Parathyroid adenoma (tissue), 2 donors: ENCODE results near the gene SERPINA4.

Experiments
- H2AFZ ChIP-seq: fragments of 300-600 bp; sonication (generic); one replicate; pipeline ENCODE4 v1.7.0; 2017; ENCODE audit warnings: antibody characterized with exemption, mild to moderate bottlenecking
- H3K27ac ChIP-seq: fragments of 300-600 bp; sonication (generic); one replicate; pipeline ENCODE4 v1.7.0; 2017
- H3K27me3 ChIP-seq: fragments of 300-600 bp; sonication (generic); one replicate; pipeline ENCODE4 v1.7.0; 2017; ENCODE audit warnings: low read length; ENCODE audit not compliant: control insufficient read depth, insufficient read depth
- H3K36me3 ChIP-seq: fragments of 300-600 bp; sonication (generic); one replicate; pipeline ENCODE4 v1.7.0; 2017; ENCODE audit warnings: low read length; ENCODE audit not compliant: control insufficient read depth, insufficient read depth
- H3K4me1 ChIP-seq: fragments of 300-600 bp; sonication (generic); one replicate; pipeline ENCODE4 v1.7.0; 2017; ENCODE audit warnings: control low read depth
- H3K4me2 ChIP-seq: fragments of 300-600 bp; sonication (generic); one replicate; pipeline ENCODE4 v1.7.0; 2017; ENCODE audit warnings: low read length
- H3K4me3 ChIP-seq: fragments of 300-600 bp; sonication (generic); one replicate; pipeline ENCODE4 v1.7.0; 2017; ENCODE audit warnings: low read depth, low read length
- H3K79me2 ChIP-seq: fragments of 300-600 bp; sonication (generic); one replicate; pipeline ENCODE4 v1.7.0; 2017; ENCODE audit warnings: control low read depth
- H3K9ac ChIP-seq: fragments of 300-600 bp; sonication (generic); one replicate; pipeline ENCODE4 v1.7.0; 2017; ENCODE audit warnings: mild to moderate bottlenecking
- H3K9me3 ChIP-seq: fragments of 300-600 bp; sonication (generic); one replicate; pipeline ENCODE4 v1.7.0; 2017; ENCODE audit warnings: low read length; ENCODE audit not compliant: control insufficient read depth
- TF ChIP-seq, protein P1 (sequence below): fragments of 300-600 bp; sonication (generic); IDR thresholded peaks from one replicate; pipeline ENCODE4 v1.7.0; 2017; ENCODE audit warnings: antibody characterized with exemption, mild to moderate bottlenecking
- donor health status: primary hyperparathyroidism.

Gene SERPINA4

DNA sequence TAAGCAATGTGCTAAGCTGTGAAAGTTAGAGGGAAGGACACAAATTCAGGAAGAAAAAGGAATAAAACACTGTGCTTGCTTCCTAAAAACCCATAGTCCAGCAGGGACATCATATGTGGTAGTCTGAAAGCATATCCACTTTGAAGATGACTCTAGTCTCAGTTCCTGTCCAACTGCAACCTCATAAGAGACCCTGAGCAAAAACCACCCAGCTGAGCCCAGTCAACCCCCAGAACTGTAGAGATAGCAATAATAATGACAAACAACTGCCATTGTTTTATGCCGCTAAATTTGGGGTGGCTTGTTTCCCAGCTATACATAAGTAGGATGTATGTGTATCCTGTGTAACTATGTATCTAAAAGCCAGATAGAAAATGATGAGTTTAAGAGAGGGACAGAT is 3.9 kb upstream of the SERPINA4 start:
- no peaks in the 10 kb centered on the region for H3K36me3 ChIP-seq
- H3K4me2 ChIP-seq = no peak overlapping the region
- H3K4me1 ChIP-seq = no peaks in the 10 kb centered on the region
- H3K9me3 ChIP-seq = no peaks in the 10 kb centered on the region
- H3K4me3 ChIP-seq = no peak overlapping the region
- no peak overlapping the region for H2AFZ ChIP-seq
- no peak overlapping the region for H3K27ac ChIP-seq
- no peaks in the 10 kb centered on the region for H3K27me3 ChIP-seq
- TF ChIP-seq, protein P1, sequence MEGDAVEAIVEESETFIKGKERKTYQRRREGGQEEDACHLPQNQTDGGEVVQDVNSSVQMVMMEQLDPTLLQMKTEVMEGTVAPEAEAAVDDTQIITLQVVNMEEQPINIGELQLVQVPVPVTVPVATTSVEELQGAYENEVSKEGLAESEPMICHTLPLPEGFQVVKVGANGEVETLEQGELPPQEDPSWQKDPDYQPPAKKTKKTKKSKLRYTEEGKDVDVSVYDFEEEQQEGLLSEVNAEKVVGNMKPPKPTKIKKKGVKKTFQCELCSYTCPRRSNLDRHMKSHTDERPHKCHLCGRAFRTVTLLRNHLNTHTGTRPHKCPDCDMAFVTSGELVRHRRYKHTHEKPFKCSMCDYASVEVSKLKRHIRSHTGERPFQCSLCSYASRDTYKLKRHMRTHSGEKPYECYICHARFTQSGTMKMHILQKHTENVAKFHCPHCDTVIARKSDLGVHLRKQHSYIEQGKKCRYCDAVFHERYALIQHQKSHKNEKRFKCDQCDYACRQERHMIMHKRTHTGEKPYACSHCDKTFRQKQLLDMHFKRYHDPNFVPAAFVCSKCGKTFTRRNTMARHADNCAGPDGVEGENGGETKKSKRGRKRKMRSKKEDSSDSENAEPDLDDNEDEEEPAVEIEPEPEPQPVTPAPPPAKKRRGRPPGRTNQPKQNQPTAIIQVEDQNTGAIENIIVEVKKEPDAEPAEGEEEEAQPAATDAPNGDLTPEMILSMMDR = no peak
- no peak overlapping the region for H3K9ac ChIP-seq
- H3K79me2 ChIP-seq = no peaks in the 10 kb centered on the region

DNA sequence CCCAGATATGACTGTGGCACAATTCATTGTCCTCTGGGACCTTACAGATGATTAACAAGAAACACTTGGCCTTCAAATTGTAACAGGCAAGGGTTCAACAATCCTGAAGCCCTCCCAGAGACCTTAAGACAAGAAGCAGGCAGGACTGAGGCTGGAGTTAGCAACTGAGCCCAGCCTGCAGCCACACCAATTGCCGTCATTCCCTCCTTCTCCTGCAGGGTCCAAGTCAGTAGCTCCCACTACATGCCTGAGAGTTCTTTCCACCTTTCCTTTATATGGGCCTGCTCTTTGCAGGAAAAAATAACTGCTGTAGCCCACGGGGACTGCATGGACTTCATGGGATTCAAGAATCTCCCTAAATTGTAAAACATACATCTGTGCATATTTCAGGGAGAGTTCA is 2.4 kb upstream of the SERPINA4 start:
- no peak overlapping the region for H3K9ac ChIP-seq
- H3K36me3 ChIP-seq = no peaks in the 10 kb centered on the region
- H3K79me2 ChIP-seq = no peaks in the 10 kb centered on the region
- H3K4me3 ChIP-seq = no peak overlapping the region
- H2AFZ ChIP-seq = no peak overlapping the region
- no peaks in the 10 kb centered on the region for H3K9me3 ChIP-seq
- no peaks in the 10 kb centered on the region for H3K27me3 ChIP-seq
- H3K27ac ChIP-seq = no peak overlapping the region
- TF ChIP-seq, protein P1 = no peak
- no peaks in the 10 kb centered on the region for H3K4me1 ChIP-seq
- no peak overlapping the region for H3K4me2 ChIP-seq

DNA sequence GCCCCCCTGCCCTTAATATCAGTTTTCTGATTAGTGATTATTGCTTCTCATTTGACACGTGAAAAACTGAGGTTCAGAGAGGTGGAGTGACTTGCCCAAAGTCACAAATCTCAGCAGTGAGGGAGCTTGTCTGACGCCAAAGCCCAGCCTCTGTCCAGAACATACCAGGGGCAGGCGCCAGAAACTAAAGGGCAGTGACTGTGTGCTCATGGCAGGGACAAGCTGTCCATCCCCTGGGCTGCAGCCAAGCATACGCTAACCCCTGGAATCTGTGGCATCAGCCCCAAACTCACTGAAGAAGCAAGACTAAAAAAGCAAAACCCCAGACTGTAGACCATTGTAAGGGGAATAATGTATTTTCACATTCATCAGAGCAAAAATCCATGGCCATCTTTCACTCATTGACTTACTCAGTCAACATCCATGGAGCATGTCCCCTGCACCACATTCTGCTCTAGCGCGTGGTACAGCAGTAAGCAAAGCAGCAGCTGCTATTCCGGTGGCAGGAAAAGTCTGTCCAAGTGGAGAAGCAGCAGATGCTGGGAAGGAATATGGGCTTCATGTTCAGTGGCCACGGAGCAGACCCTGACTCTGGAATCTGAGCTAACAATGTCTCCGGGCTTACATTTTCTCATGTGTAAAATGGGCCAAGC is 1.5 kb upstream of the SERPINA4 start:
- H3K27me3 ChIP-seq = no peaks in the 10 kb centered on the region
- no peaks in the 10 kb centered on the region for H3K4me1 ChIP-seq
- no peak overlapping the region for H3K4me2 ChIP-seq
- TF ChIP-seq, protein P1 = no peak
- H2AFZ ChIP-seq = no peak overlapping the region
- H3K27ac ChIP-seq = no peak overlapping the region
- no peak overlapping the region for H3K9ac ChIP-seq
- no peaks in the 10 kb centered on the region for H3K9me3 ChIP-seq
- no peaks in the 10 kb centered on the region for H3K36me3 ChIP-seq
- no peaks in the 10 kb centered on the region for H3K79me2 ChIP-seq
- H3K4me3 ChIP-seq = no peak overlapping the region

DNA sequence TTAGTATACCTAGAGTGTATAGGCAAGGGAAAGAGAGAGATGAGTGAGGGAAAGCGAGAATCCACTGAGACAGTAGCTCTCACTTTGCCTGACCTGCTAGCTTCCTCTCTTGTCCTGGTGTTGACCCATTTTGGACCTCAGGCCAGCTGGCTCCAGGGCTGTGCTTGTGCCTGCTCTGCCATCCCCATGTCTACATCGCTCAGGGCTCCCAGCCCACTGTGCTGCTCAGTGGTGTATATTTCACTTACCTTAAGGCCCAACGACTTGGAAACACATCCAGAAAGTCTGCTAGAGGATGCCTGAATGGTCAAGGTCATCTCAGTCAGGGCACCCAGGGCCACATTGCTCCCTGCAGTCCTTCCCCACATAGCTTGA is 964 bp upstream of the SERPINA4 start:
- no peak overlapping the region for H3K9ac ChIP-seq
- no peak overlapping the region for H2AFZ ChIP-seq
- H3K27ac ChIP-seq = no peak overlapping the region
- no peaks in the 10 kb centered on the region for H3K9me3 ChIP-seq
- H3K79me2 ChIP-seq = no peaks in the 10 kb centered on the region
- no peak overlapping the region for H3K4me3 ChIP-seq
- H3K36me3 ChIP-seq = no peaks in the 10 kb centered on the region
- H3K4me2 ChIP-seq = no peak overlapping the region
- TF ChIP-seq, protein P1 = no peak
- no peaks in the 10 kb centered on the region for H3K4me1 ChIP-seq
- no peaks in the 10 kb centered on the region for H3K27me3 ChIP-seq

DNA sequence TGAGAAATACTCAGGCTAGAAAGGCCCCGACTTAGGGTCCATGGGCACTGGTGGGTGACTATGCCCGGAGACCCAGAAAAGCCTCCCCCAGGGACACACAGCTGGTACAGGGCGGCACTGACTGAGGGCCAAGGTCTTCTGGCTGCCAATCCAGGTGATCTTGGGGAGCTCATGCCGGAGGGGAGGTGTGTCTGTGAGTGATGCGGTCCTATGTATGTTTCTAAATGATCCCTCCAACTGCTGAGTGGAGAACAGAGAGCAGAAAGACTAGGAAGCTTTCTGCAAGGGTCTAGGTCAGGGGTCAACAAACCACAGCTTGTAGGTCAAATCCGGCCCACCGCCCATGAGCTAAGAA is 391 bp downstream of the SERPINA4 start:
- no peaks in the 10 kb centered on the region for H3K4me1 ChIP-seq
- H2AFZ ChIP-seq = no peak overlapping the region
- H3K4me3 ChIP-seq = no peak overlapping the region
- no peak overlapping the region for H3K27ac ChIP-seq
- no peaks in the 10 kb centered on the region for H3K27me3 ChIP-seq
- no peaks in the 10 kb centered on the region for H3K9me3 ChIP-seq
- H3K9ac ChIP-seq = no peak overlapping the region
- H3K36me3 ChIP-seq = no peaks in the 10 kb centered on the region
- TF ChIP-seq, protein P1 = no peak
- H3K4me2 ChIP-seq = no peak overlapping the region
- H3K79me2 ChIP-seq = no peaks in the 10 kb centered on the region
